ENCODE data around the gene MACROD2.

The MACROD2 gene

DNA sequence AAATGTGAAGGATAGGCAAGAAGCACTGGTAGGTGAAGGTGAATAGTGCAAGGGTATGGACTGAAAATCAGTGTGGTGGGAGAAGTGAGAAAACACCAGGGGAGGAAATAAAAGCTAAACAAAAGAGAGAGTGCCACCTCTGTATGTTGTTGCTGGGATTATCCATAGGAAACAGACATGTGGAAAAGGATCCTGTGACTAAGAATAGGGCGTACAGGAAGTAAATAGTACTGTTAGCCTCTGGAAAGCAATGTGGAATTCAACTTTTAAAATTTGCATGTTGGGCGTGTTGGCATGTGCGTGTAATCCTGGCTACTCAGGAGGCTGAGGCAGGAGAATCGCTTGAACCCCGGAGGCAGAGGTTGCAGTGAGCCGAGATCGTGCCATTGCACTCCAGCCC, 1916.3 kb downstream of the MACROD2 start:
- TF ChIP-seq FOXP2 (optimal IDR thresholded peaks at IDR 0.05; ENCODE audit: borderline replicate concordance, extremely low read depth, extremely low read length, insufficient read depth) (no peak), POLR2AphosphoS5 (IDR thresholded peaks at IDR 0.05; ENCODE audit: low read depth, low read length) (no peak), SIN3A (IDR thresholded peaks at IDR 0.05; ENCODE audit: borderline replicate concordance, insufficient read depth, low read length) (no peak), TAF1 (IDR thresholded peaks at IDR 0.05; ENCODE audit: borderline replicate concordance, insufficient read depth, low read length) (no peak)
- TF ChIP-seq, protein P1, sequence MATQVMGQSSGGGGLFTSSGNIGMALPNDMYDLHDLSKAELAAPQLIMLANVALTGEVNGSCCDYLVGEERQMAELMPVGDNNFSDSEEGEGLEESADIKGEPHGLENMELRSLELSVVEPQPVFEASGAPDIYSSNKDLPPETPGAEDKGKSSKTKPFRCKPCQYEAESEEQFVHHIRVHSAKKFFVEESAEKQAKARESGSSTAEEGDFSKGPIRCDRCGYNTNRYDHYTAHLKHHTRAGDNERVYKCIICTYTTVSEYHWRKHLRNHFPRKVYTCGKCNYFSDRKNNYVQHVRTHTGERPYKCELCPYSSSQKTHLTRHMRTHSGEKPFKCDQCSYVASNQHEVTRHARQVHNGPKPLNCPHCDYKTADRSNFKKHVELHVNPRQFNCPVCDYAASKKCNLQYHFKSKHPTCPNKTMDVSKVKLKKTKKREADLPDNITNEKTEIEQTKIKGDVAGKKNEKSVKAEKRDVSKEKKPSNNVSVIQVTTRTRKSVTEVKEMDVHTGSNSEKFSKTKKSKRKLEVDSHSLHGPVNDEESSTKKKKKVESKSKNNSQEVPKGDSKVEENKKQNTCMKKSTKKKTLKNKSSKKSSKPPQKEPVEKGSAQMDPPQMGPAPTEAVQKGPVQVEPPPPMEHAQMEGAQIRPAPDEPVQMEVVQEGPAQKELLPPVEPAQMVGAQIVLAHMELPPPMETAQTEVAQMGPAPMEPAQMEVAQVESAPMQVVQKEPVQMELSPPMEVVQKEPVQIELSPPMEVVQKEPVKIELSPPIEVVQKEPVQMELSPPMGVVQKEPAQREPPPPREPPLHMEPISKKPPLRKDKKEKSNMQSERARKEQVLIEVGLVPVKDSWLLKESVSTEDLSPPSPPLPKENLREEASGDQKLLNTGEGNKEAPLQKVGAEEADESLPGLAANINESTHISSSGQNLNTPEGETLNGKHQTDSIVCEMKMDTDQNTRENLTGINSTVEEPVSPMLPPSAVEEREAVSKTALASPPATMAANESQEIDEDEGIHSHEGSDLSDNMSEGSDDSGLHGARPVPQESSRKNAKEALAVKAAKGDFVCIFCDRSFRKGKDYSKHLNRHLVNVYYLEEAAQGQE (IDR thresholded peaks at IDR 0.05; ENCODE audit: insufficient read depth in 1 of 2, low read depth in 2 of 2, low read length in 2 of 2): no peak

DNA sequence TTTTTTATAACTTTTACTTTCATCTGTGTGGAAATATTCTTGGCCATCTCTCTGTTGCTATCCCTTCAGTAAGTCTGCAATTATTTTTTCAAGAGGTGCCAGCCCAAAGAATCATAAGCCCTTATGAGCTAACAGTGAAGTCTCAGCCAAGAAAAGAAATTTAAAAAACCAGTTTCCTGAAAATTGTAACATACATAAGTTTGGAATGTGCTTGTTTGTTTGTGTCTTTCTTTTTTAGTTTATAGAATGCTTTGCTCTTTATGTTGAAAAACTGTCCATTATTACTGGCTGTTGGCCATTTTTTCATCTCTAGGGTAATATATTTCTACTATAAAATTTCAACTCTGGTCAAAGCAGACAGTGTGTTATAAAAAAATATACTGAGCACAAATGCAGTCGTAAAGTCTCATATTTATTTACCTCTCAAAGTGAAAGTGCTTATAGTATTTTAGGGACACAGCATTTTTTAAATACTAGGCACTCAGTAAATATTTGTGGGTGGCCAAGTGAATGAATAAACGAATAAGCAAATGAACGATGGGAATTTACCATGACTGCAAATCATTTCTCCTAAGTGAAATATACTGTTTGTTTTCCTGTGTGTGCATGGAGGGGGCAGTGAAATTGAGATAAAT, 1918.2 kb downstream of the MACROD2 start:
- no peak for TF ChIP-seq POLR2AphosphoS5 (IDR thresholded peaks at IDR 0.05; ENCODE audit: low read depth, low read length)
- no peak for TF ChIP-seq TAF1 (IDR thresholded peaks at IDR 0.05; ENCODE audit: borderline replicate concordance, insufficient read depth, low read length)
- no peak for TF ChIP-seq SIN3A (IDR thresholded peaks at IDR 0.05; ENCODE audit: borderline replicate concordance, insufficient read depth, low read length)
- no peak for TF ChIP-seq FOXP2 (optimal IDR thresholded peaks at IDR 0.05; ENCODE audit: borderline replicate concordance, extremely low read depth, extremely low read length, insufficient read depth)
- TF ChIP-seq, protein P1 (IDR thresholded peaks at IDR 0.05; ENCODE audit: insufficient read depth in 1 of 2, low read depth in 2 of 2, low read length in 2 of 2): no peak

DNA sequence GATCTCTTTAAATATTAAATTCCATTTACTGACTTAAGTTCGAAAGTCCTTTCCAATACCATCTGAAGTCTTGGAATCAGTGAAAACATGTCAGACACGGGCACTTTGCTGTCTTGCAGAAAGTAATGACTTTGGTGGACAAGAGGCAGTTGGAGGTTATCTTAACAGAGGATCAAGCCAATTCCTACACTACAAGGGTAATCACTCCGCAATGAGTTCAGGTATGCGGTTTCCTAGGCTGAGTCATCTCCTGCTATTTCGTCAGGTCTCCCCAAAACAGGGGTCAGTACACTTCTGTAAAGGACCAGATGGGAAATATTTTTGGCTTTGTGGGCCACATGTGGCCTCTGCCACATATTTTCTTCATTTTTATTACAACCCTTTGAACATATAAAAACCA, 1921.3 kb downstream of the MACROD2 start:
- TF ChIP-seq POLR2AphosphoS5 (IDR thresholded peaks at IDR 0.05; ENCODE audit: low read depth, low read length) (no peak), TAF1 (IDR thresholded peaks at IDR 0.05; ENCODE audit: borderline replicate concordance, insufficient read depth, low read length) (no peak), FOXP2 (optimal IDR thresholded peaks at IDR 0.05; ENCODE audit: borderline replicate concordance, extremely low read depth, extremely low read length, insufficient read depth) (no peak), SIN3A (IDR thresholded peaks at IDR 0.05; ENCODE audit: borderline replicate concordance, insufficient read depth, low read length) (no peak)
- TF ChIP-seq, protein P1 (IDR thresholded peaks at IDR 0.05; ENCODE audit: insufficient read depth in 1 of 2, low read depth in 2 of 2, low read length in 2 of 2): no peak

DNA sequence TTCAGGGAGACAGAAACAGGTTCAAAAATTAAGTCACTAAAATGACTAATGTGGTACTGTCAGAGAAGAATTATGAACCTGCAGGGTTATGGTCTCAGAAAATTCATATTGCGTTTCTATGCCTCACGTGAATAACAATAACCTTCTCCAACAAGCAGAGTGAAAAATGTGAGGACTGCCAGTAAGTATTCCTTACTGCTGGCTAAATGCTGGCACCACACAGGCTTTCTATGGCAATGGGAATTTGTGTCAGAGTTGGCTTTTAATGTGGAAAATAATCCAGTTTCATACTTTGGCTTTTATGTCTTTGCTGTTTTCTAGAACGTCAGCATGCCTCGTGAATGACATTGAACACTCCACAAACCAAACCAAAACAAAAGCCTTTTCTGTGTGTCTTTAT, 1922.0 kb downstream of the MACROD2 start:
- TF ChIP-seq TAF1 (IDR thresholded peaks at IDR 0.05; ENCODE audit: borderline replicate concordance, insufficient read depth, low read length) (no peak), POLR2AphosphoS5 (IDR thresholded peaks at IDR 0.05; ENCODE audit: low read depth, low read length) (no peak), FOXP2 (optimal IDR thresholded peaks at IDR 0.05; ENCODE audit: borderline replicate concordance, extremely low read depth, extremely low read length, insufficient read depth) (no peak), SIN3A (IDR thresholded peaks at IDR 0.05; ENCODE audit: borderline replicate concordance, insufficient read depth, low read length) (no peak)
- TF ChIP-seq, protein P1 (IDR thresholded peaks at IDR 0.05; ENCODE audit: insufficient read depth in 1 of 2, low read depth in 2 of 2, low read length in 2 of 2): no peak
